Keratinocyte (primary cell): ENCODE results near the gene SCNN1G. TPM values are rescaled to one million over a fixed set of nuclear protein-coding genes. Genes with fewer than 3 reads are reported as not detected.

ENCODE experiments used
- DNase-seq: peaks from one replicate; pipeline ENCODE4 v3.0.0-alpha.2; 2011; ENCODE audit warnings: low read depth, missing footprints, low spot score
- FAIRE-seq: peaks from 2 replicates; lab custom pipeline; 2011; peaks lifted over from hg19 to GRCh38; lab: Jason Lieb, UNC
- H2AFZ ChIP-seq: 2 replicates; pipeline ENCODE4 v1.6.0; 2012; ENCODE audit warnings: low read length, control low read depth, inconsistent platforms; ENCODE audit not compliant: control insufficient read depth
- H3K27ac ChIP-seq: 2 replicates; pipeline ENCODE4 v1.5.1; 2011; ENCODE audit warnings: low read length; ENCODE audit not compliant: control insufficient read depth, insufficient read depth
- H3K27me3 ChIP-seq: 3 replicates; pipeline ENCODE4 v1.6.0; 2011; ENCODE audit warnings: low read length; ENCODE audit not compliant: control insufficient read depth, insufficient read depth; ENCODE audit errors: extremely low read depth
- H3K36me3 ChIP-seq, 2 experiments: 2 replicates in 1 of 2; 3 replicates in 1 of 2; pipeline ENCODE4 v1.5.1; 2011; ENCODE audit warnings: low read length in 2 of 2, mild to moderate bottlenecking in 1 of 2; ENCODE audit not compliant: control insufficient read depth in 2 of 2, insufficient read depth in 2 of 2; ENCODE audit errors: extremely low read depth in 1 of 2
- H3K4me1 ChIP-seq: 3 replicates; pipeline ENCODE4 v1.5.1; 2011; ENCODE audit warnings: low read length; ENCODE audit not compliant: control insufficient read depth, insufficient read depth; ENCODE audit errors: extremely low read depth
- H3K4me2 ChIP-seq: 3 replicates; pipeline ENCODE4 v1.6.0; 2011; ENCODE audit warnings: low read depth, low read length; ENCODE audit not compliant: control insufficient read depth, insufficient read depth; ENCODE audit errors: extremely low read depth
- H3K4me3 ChIP-seq, 3 experiments: fragments of 200-600 bp in 1 of 3; sonication (generic) in 1 of 3; 2 replicates in 2 of 3; 3 replicates in 1 of 3; pipeline ENCODE4 v1.5.1; 2011 to 2016; ENCODE audit warnings: low read length in 3 of 3, mild to moderate bottlenecking in 3 of 3, control low read depth in 2 of 3, inconsistent platforms in 1 of 3, low read depth in 1 of 3, mixed read lengths in 1 of 3, mixed run types in 1 of 3, moderate library complexity in 1 of 3; ENCODE audit not compliant: control insufficient read depth in 2 of 3, insufficient read depth in 2 of 3; ENCODE audit errors: extremely low read depth in 1 of 3
- H3K79me2 ChIP-seq: 2 replicates; pipeline ENCODE4 v1.6.0; 2012; ENCODE audit warnings: low read length; ENCODE audit not compliant: control insufficient read depth, insufficient read depth
- H3K9ac ChIP-seq: 3 replicates; pipeline ENCODE4 v1.6.0; 2011; ENCODE audit warnings: low read length; ENCODE audit not compliant: control insufficient read depth, insufficient read depth; ENCODE audit errors: extremely low read depth
- H3K9me1 ChIP-seq: 3 replicates; pipeline ENCODE4 v1.6.0; 2011; ENCODE audit warnings: low read length; ENCODE audit not compliant: control insufficient read depth, insufficient read depth; ENCODE audit errors: extremely low read depth
- H3K9me3 ChIP-seq: 2 replicates; pipeline ENCODE4 v1.5.1; 2012; ENCODE audit warnings: low read depth, low read length; ENCODE audit not compliant: control insufficient read depth
- H4K20me1 ChIP-seq: 3 replicates; pipeline ENCODE4 v1.6.0; 2011; ENCODE audit warnings: low read length; ENCODE audit not compliant: control insufficient read depth, insufficient read depth; ENCODE audit errors: extremely low read depth
- EZH2 ChIP-seq: IDR thresholded peaks from one replicate; pipeline ENCODE4 v1.6.1; 2012; ENCODE audit warnings: inconsistent platforms, mild to moderate bottlenecking, low read length, moderate library complexity
- dilution Hi-C: fragments of 300-500 bp; cut with MboI; formaldehyde crosslinking; loops from one replicate; pipeline ENCODE4 v1.7.0; 2020; ENCODE audit warnings: low sequenced_read_pairs; ENCODE audit not compliant: extremely low pct_ligation_motif_present
- polyA plus RNA-seq, 5 experiments: library from polyadenylated mRNA; depleted of rRNA in 3 of 5; stranded (reverse) in 3 of 5; stranded (forward) in 1 of 5; unstranded in 1 of 5; fragments of >200 nt; gene quantifications; 1 replicate in 1 of 5; 2 replicates in 3 of 5; 3 replicates in 1 of 5; pipeline versions ENCODE4 v1.2.1 to v1.2.3, GENCODE V29; 2011 to 2012; ENCODE audit warnings: missing spikeins in 2 of 5, low read depth in 1 of 5, low replicate concordance in 1 of 5
- TF ChIP-seq, protein P1 (sequence below), 3 experiments: IDR thresholded peaks in 1 of 3; conservative IDR thresholded peaks in 1 of 3; optimal IDR thresholded peaks in 1 of 3; 2 replicates in 2 of 3; 3 replicates in 1 of 3; pipeline versions ENCODE3 to v1.5.1; 2011; ENCODE audit warnings: low read length in 3 of 3, mild to moderate bottlenecking in 3 of 3, moderate library complexity in 2 of 3, control low read depth in 1 of 3, inconsistent platforms in 1 of 3; ENCODE audit not compliant: insufficient read depth in 2 of 3; ENCODE audit errors: extremely low read depth in 1 of 3

The SCNN1G gene
- polyA plus RNA-seq, 1 donor (not counting 4 experiments of a cell fraction or from before 2014, with no cell fraction given) = 0.25 TPM

- Histone ChIP-seq H3K79me2 (no peaks in the 10 kb centered on the region), H3K4me2 (no peak overlapping the region), H3K4me1 (no peaks in the 10 kb centered on the region), H3K9me3 (no peaks in the 10 kb centered on the region), H3K4me3 (no peak overlapping the region), H4K20me1 (no peaks in the 10 kb centered on the region), H3K36me3 (no peaks in the 10 kb centered on the region), H3K27me3 (no peaks in the 10 kb centered on the region), H3K27ac (no peak overlapping the region), H3K9ac (no peak overlapping the region), H3K9me1 (no peaks in the 10 kb centered on the region), H2AFZ (no peak overlapping the region)
- dilution Hi-C loops = no loop called here
- DNase-seq = no peak
- FAIRE-seq = no peak
- TF ChIP-seq, protein P1, sequence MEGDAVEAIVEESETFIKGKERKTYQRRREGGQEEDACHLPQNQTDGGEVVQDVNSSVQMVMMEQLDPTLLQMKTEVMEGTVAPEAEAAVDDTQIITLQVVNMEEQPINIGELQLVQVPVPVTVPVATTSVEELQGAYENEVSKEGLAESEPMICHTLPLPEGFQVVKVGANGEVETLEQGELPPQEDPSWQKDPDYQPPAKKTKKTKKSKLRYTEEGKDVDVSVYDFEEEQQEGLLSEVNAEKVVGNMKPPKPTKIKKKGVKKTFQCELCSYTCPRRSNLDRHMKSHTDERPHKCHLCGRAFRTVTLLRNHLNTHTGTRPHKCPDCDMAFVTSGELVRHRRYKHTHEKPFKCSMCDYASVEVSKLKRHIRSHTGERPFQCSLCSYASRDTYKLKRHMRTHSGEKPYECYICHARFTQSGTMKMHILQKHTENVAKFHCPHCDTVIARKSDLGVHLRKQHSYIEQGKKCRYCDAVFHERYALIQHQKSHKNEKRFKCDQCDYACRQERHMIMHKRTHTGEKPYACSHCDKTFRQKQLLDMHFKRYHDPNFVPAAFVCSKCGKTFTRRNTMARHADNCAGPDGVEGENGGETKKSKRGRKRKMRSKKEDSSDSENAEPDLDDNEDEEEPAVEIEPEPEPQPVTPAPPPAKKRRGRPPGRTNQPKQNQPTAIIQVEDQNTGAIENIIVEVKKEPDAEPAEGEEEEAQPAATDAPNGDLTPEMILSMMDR (optimal IDR thresholded peaks at IDR 0.05 in 1 of 3, IDR thresholded peaks at IDR 0.05 in 1 of 3, conservative IDR thresholded peaks at IDR 0.05 in 1 of 3; ENCODE audit: extremely low read depth in 1 of 3, insufficient read depth in 2 of 3, low read length in 3 of 3) = no peak
- TF ChIP-seq EZH2 = no peak
These were observed 52.6 kb downstream of the SCNN1G start for GRCh38 chr16:23235176-23235575.

DNA sequence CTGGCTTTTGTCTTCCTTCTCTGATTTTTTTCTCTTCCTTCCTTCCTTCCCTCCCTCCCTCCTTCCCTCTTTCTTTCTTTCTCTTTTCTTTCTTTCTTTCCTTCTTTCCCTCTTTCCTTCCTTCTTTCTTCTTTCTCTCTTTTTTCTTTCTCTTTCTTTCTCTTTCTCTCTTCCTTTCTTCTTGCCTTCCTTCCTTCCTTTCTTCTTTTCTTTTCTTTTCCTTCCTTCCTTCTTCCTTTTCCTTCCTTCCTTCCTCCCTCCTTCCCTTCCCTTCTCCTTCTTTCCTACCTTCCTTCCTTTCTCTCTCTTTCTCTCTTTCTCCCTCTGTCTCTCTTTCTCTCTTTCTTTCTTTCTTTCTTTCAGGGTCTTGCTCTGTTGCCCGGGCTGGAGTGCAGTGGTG, 54.4 kb downstream of the SCNN1G start:
- FAIRE-seq (no peak), DNase-seq (no peak)
- H3K4me2 ChIP-seq = no peak overlapping the region
- H3K9ac ChIP-seq = no peak overlapping the region
- no peak overlapping the region for H3K4me3 ChIP-seq
- H3K9me1 ChIP-seq = no peaks in the 10 kb centered on the region
- dilution Hi-C loops = no loop called here
- no peak overlapping the region for H3K27ac ChIP-seq
- no peaks in the 10 kb centered on the region for H3K27me3 ChIP-seq
- no peaks in the 10 kb centered on the region for H3K9me3 ChIP-seq
- no peak overlapping the region for H2AFZ ChIP-seq
- no peaks in the 10 kb centered on the region for H4K20me1 ChIP-seq
- no peaks in the 10 kb centered on the region for H3K79me2 ChIP-seq
- H3K4me1 ChIP-seq = no peaks in the 10 kb centered on the region
- TF ChIP-seq EZH2 = no peak
- TF ChIP-seq, protein P1 (optimal IDR thresholded peaks at IDR 0.05 in 1 of 3, IDR thresholded peaks at IDR 0.05 in 1 of 3, conservative IDR thresholded peaks at IDR 0.05 in 1 of 3; ENCODE audit: extremely low read depth in 1 of 3, insufficient read depth in 2 of 3, low read length in 3 of 3) = no peak
- H3K36me3 ChIP-seq = no peaks in the 10 kb centered on the region
